GM19324 (cell line): ENCODE data around the gene KAT5.
"Not testable (repeated sequence)": the region's sequence is repeated elsewhere in the genome, so short reads cannot be mapped to it uniquely, and the experiment has no call there.

Experiments used
- ATAC-seq: cut with Tn5 transposase; IDR thresholded peaks from one replicate; pipeline ENCODE4 v1.9.1; 2021; ENCODE audit warnings: mild to moderate bottlenecking, moderate library complexity; ENCODE audit not compliant: unreplicated experiment, low FRiP score

The KAT5 gene

GRCh38 chr11:65708451-65708850, 3.6 kb upstream of the KAT5 start:
- no peak for ATAC-seq

- ATAC-seq: no peak
Measured at GRCh38 chr11:65709661-65710060, 2.4 kb upstream of the KAT5 start.

GRCh38 chr11:65710421-65710820, 1.6 kb upstream of the KAT5 start:
- no peak for ATAC-seq

- ATAC-seq: no peak
Measured at GRCh38 chr11:65712633-65713076, 603 bp downstream of the KAT5 start.

GRCh38 chr11:65713212-65713969, 1.3 kb downstream of the KAT5 start:
- no peak for ATAC-seq

- ATAC-seq: no peak
Measured at GRCh38 chr11:65714433-65714832, 2.4 kb downstream of the KAT5 start.

- ATAC-seq: no peak
Measured at GRCh38 chr11:65716302-65716701, 4.2 kb downstream of the KAT5 start.

- no peak for ATAC-seq
Measured at GRCh38 chr11:65716774-65717405, 4.8 kb downstream of the KAT5 start.

GRCh38 chr11:65717906-65718305, 5.9 kb downstream of the KAT5 start:
- ATAC-seq: no peak

GRCh38 chr11:65718531-65718930, 6.5 kb downstream of the KAT5 start:
- ATAC-seq: no peak

- no peak for ATAC-seq
Measured at GRCh38 chr11:65718964-65719492, 7.0 kb downstream of the KAT5 start.

- ATAC-seq: peak; percentile 18
Measured at GRCh38 chr11:65719871-65720210, 7.8 kb downstream of the KAT5 start.

- peak; percentile 73 for ATAC-seq
Measured at GRCh38 chr11:65720211-65720934, 8.3 kb downstream of the KAT5 start, which contains the start of gene RNASEH2C. RNASEH2C (minus strand) TSS chr11:65720798; CDS start chr11:65720758, 40 bp downstream.

GRCh38 chr11:65722261-65722660, 10.2 kb downstream of the KAT5 start:
- ATAC-seq: no peak

- no peak for ATAC-seq
Measured at GRCh38 chr11:65726660-65727059, 14.6 kb downstream of the KAT5 start.

- no peak for ATAC-seq
Measured at GRCh38 chr11:65727865-65728264, 15.8 kb downstream of the KAT5 start.

- no peak for ATAC-seq
Measured at GRCh38 chr11:65730461-65730860, 18.4 kb downstream of the KAT5 start.

- not testable (repeated sequence) for ATAC-seq
Measured at GRCh38 chr11:65735111-65735510, 23.1 kb downstream of the KAT5 start.

GRCh38 chr11:65736810-65737209, 24.8 kb downstream of the KAT5 start:
- ATAC-seq: no peak

GRCh38 chr11:65739022-65739421, 27.0 kb downstream of the KAT5 start:
- no peak for ATAC-seq

- no peak for ATAC-seq
Measured at GRCh38 chr11:65741185-65741584, 29.1 kb downstream of the KAT5 start.
